GM12864 (cell line): ENCODE measurements around the gene C5.

Experiments used
- DNase-seq: peaks from one replicate; pipeline ENCODE4 v3.0.0-alpha.2; 2011; ENCODE audit warnings: low read depth
- H3K4me3 ChIP-seq: 2 replicates; pipeline ENCODE4 v1.5.1; 2011; ENCODE audit warnings: mild to moderate bottlenecking, low read depth, low read length, control low read depth
- CTCF ChIP-seq: IDR thresholded peaks from 2 replicates; pipeline ENCODE4 v1.5.1; 2011; ENCODE audit warnings: low read depth, mild to moderate bottlenecking, moderate library complexity, low read length, control low read depth, inconsistent platforms; ENCODE audit errors: missing control alignments

C5 gene

GRCh38 chr9:120914396-120914795 is 135.7 kb downstream of the C5 start:
- TF ChIP-seq CTCF: no peak
- H3K4me3 ChIP-seq: no peak overlapping the region
- DNase-seq: no peak

GRCh38 chr9:120913647-120914264 is 136.3 kb downstream of the C5 start:
- DNase-seq: no peak
- no peak for TF ChIP-seq CTCF
- H3K4me3 ChIP-seq: no peak overlapping the region

GRCh38 chr9:120912958-120913646 is 137.0 kb downstream of the C5 start:
- no peak for DNase-seq
- no peak overlapping the region for H3K4me3 ChIP-seq
- TF ChIP-seq CTCF: no peak

GRCh38 chr9:120911295-120911837 is 138.7 kb downstream of the C5 start:
- no peak overlapping the region for H3K4me3 ChIP-seq
- TF ChIP-seq CTCF: no peak
- no peak for DNase-seq

- no peak for DNase-seq
- H3K4me3 ChIP-seq: no peak overlapping the region
- TF ChIP-seq CTCF: no peak
Observed at GRCh38 chr9:120910643-120911042, 139.4 kb downstream of the C5 start.

GRCh38 chr9:120909904-120910303 is 140.2 kb downstream of the C5 start:
- DNase-seq: no peak
- no peak overlapping the region for H3K4me3 ChIP-seq
- TF ChIP-seq CTCF: no peak
